ENCODE measurements around the gene CCDC18.
A peak's percentile ranks its signal among the peaks of the same experiment; 100 is the strongest.
"Not testable (repeated sequence)": the region's sequence is repeated elsewhere in the genome, so short reads cannot be mapped to it uniquely, and the experiment has no call there.

Gene CCDC18, protein sequence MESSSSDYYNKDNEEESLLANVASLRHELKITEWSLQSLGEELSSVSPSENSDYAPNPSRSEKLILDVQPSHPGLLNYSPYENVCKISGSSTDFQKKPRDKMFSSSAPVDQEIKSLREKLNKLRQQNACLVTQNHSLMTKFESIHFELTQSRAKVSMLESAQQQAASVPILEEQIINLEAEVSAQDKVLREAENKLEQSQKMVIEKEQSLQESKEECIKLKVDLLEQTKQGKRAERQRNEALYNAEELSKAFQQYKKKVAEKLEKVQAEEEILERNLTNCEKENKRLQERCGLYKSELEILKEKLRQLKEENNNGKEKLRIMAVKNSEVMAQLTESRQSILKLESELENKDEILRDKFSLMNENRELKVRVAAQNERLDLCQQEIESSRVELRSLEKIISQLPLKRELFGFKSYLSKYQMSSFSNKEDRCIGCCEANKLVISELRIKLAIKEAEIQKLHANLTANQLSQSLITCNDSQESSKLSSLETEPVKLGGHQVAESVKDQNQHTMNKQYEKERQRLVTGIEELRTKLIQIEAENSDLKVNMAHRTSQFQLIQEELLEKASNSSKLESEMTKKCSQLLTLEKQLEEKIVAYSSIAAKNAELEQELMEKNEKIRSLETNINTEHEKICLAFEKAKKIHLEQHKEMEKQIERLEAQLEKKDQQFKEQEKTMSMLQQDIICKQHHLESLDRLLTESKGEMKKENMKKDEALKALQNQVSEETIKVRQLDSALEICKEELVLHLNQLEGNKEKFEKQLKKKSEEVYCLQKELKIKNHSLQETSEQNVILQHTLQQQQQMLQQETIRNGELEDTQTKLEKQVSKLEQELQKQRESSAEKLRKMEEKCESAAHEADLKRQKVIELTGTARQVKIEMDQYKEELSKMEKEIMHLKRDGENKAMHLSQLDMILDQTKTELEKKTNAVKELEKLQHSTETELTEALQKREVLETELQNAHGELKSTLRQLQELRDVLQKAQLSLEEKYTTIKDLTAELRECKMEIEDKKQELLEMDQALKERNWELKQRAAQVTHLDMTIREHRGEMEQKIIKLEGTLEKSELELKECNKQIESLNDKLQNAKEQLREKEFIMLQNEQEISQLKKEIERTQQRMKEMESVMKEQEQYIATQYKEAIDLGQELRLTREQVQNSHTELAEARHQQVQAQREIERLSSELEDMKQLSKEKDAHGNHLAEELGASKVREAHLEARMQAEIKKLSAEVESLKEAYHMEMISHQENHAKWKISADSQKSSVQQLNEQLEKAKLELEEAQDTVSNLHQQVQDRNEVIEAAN (N-terminal part only)

DNA sequence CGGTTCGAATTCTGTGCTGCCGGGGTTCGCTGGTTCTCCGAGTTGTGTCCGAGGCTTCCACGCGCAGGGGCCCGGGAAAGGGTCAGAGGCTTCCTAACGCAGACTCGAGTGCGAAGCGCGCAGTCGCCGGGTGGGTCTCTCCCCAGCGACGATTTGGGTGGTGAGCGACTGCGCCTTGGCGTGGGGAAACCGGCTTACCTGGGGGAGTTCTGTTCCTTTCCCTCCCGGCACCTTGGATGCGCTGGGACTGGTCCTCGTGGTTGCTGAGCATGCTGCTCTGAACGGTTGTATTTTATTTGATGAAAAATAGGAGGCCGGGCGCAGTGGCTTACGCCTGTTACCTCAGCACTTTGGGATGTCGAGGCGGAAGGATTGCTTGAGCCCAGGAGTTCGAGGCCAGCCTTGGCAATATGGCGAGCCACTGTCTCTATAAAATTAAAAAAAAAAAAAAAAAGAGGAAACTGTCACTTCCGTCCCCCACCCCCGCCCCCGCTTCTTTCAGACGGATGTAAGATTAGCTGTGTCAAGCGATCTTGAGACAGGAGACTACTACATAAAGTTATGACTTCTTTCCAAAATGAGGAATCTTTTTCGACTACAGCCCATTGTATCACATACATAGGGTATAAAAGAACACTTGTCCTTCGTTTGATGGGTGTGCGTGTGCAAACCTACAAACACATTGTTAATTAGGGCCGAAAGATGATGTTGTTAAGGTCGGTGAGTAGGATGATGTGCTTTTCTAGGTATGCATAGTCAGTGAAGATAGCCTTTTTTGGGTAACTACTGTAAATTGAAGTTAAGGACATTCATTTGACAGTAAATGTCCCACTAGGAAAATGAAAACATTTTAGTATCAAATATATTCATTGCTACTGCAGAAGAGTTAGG is at the start of gene CCDC18:
CCDC18 (plus strand) TSS at position 2 of the 891 bp plus-strand sequence. CDS start 2,638 bp downstream, outside the sequence.
- DNase-seq = peak; percentile 56

DNA sequence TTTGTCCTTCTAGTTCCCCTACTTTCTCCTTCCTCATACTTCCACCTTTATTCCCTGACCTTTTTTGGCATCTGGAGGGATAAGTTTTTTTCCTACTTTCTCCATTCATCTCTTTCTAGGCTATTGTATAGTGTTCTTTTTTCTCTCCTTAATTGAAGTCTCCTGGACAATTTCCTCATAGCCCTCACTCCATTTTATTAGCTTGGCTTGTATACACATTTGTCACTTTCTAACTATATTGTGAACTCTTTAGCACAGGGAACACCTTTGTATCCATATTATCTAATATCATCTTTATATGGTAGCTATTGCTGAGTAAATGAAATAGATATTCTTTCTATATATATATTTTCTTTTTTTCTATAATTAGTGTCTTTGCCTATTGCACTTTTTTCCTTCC is 47.9 kb upstream of the CCDC18 start:
- no peak for DNase-seq

- no peak for DNase-seq
These were observed 44.1 kb upstream of the CCDC18 start for GRCh38 chr1:93136445-93136844.

DNA sequence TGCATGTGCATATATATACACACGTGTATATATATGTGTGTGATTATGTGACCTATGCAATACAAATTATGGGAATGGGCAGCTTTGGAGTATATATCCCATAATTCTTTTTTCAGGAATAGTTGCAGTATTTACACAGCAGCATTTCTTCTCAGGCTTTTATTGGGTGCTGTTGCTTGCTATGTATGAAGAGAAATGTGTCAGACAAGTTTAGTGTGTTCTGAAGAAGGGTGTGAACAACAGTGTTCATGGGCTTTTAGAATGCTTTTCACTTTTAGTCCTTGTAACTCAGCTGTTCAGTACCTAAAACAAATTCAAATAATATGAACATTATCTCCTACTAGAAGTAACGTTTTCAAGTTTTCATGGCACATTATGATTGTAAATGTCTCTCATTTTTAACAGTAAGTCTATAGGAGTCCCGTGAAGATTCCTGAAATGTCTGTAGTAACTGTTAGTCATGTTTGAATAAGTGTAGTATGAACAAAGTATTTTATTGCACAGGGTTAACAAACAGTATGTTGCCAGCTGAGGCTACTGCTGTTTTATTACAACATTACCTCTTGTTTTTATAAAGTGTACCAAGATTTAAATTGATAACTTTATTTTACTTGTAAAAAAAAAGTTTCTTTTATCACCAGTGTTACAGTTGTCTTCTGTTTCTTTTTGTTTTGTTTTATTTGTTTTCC is 42.8 kb upstream of the CCDC18 start:
- DNase-seq = no peak

GRCh38 chr1:93140106-93140505 is 40.4 kb upstream of the CCDC18 start:
- DNase-seq = no peak

DNA sequence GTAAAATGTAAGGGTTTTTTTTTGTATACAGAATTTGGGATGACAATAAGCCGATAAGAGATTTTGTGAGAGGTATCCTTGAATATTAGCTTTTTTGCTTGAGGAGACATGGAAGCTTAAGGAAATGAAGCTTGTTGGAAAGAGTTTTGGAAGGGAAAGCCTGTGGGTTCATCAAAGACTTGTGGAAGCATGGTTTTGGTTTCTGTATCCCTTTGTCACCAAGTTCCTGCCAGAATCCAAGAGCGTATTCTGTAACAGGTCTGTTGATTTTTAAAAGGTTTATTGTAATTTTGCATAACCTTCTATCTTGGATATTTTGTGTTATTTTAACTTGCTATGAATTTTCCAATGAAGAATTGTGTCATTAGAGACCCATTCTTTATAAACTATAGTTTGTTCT is 38.4 kb upstream of the CCDC18 start:
- DNase-seq = no peak

- no peak for DNase-seq
These were observed 37.4 kb upstream of the CCDC18 start for GRCh38 chr1:93143136-93143535.

DNA sequence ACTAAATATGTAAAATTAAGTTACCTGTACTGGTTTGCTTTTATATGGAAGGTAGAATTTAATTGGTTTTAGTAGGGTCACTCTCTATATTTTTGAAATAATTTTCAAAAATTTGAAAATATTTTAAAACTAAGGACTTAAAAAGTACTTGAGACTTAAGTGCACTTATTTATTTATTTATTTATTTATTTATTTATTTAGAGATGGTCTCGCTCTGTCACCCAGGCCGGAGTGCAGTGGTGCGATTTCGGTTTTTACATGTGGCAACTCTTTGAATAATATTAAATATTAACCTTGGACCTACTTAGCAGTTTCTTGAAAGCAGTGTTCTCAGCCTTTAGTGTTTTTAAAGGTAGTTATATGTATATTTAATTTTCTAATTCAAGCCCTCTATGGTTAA is 36.8 kb upstream of the CCDC18 start:
- no peak for DNase-seq

DNA sequence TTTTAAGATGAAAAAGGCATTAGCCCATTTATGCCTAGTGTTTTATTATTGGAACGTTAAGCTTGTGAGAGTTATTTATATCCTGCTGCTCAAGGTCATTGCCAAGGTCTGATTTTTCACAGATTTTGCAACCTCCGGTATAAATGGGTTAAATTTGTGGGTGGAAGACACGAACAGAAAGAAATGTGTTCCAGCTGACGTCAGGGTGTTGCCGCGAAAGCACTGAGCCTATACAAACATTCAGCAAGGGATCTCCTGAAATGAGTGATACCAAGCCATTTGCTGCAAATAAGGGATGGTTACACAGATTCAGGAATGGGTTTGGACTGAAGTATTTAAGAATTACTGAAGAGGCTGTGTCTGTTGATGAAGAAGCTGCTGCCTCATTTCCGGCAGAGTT is 32.5 kb upstream of the CCDC18 start:
- DNase-seq = no peak

GRCh38 chr1:93150729-93151128 is 29.8 kb upstream of the CCDC18 start:
- no peak for DNase-seq

- no peak for DNase-seq
These were observed 29.1 kb upstream of the CCDC18 start for GRCh38 chr1:93151474-93151873.

GRCh38 chr1:93152835-93153234 is 27.7 kb upstream of the CCDC18 start:
- no peak for DNase-seq

DNA sequence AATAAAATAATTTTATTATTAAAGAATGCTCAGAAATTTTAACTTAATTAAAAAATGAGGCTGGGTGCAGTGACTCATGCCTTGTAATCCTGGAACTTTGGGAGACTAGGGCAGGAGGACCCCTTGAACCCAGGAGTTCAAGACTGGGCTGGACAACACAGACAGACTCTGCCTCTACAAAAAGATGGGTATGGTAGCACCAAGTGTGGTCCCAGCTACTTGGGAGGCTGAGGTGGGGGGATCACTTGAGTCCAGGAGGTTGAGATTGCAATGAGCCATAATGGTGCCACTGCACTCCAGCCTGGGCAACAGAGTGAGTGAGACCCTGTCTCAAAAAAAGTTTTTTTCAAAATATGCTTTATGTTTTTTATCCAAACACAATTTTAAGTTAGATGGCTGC is 25.6 kb upstream of the CCDC18 start:
- DNase-seq = no peak

DNA sequence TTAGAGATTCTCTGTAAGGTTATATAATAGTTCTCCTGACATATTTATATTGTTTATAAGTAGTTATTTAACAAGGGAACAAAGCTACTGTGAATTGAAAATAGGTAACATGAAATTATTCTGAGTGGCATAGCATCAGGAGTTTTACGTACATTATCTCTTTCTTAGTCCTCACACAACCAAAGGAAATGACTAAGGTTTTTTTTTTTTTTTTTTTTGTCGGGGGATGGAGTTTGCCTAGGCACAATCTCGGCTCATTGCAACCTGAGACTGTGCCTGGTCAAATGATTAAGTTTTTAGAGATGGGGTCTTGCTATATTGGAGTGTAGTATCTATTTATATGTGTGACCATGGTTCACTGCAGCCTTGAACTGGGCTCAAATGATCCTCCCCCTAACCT is 25.2 kb upstream of the CCDC18 start:
- DNase-seq = no peak

- no peak for DNase-seq
These were observed 21.2 kb upstream of the CCDC18 start for GRCh38 chr1:93159337-93159736.

- DNase-seq = not testable (repeated sequence)
These were observed 17.2 kb upstream of the CCDC18 start for GRCh38 chr1:93163314-93163713.

- DNase-seq = no peak
These were observed 15.7 kb upstream of the CCDC18 start for GRCh38 chr1:93164816-93165215.

DNA sequence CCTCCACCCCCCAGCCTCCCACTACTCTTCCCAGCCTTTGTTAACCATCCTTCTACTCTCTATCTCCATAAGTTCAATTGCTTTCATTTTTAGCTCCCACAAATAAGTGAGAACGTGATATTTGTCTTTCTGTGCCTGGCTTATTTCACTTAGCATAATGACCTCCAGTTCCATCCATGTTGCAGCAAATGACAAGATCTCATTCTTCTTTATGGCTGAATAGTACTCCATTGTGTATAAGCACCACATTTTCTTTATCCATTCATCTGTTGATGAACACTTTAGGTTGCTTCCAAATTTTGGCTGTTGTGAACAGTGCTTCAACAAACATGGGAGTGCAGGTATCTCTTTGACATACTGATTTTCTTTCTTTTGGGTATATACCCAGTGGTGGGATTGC is 14.6 kb upstream of the CCDC18 start:
- not testable (repeated sequence) for DNase-seq

DNA sequence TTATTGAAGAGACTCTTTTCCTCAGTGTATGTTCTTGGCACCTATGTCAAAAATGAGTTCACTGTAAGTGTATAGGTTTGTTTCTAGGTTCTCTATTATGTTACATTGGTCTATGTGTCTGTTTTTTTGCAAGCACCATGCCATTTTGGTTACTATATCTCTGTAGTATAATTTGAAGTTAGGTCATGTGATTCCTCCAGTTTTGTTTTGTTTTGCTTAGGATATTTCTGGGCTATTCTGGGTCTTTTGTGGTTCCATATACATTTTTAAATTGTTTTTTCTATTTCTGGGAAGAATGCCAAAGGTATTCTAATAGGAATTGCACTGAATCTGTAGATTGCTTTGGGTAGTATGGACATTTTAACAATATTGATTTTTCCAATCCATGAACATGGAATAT is 13.5 kb upstream of the CCDC18 start:
- DNase-seq = no peak

DNA sequence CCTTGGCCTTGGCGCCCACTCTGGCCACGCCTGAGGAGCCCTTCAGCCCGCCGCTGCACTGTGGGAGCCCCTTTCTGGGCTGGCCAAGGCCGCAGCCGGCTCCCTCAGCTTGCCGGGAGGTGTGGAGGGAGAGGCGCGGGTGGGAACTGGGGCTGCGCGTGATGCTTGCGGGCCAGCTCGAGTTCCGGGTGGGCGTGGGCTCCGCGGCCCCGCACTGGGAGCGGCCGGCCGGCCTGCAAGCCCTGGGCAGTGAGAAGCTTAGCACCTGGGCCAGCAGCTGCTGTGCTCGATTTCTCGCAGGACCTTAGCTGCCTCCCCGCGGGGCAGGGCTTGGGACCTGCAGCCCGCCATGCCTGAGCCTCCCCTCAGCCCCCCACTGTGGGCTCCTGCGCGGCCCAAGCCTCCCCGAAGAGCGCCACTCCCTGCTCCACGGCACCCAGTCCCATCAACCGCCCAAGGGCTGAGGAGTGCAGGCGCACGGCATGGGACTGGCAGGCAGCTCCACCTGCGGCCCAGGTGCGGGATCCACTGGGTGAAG is 10.3 kb upstream of the CCDC18 start:
- not testable (repeated sequence) for DNase-seq

- DNase-seq = no peak
These were observed 8.9 kb upstream of the CCDC18 start for GRCh38 chr1:93171549-93172034.

All from stimulated activated CD4-positive, alpha-beta T cell treated with anti-CD3 and anti-CD28 coated beads, Interleukin-4, amount 100 ng/mL, for 24 hours (primary cell).